HEK293T (cell line): ENCODE data around the gene LGI1.

Experiments used
- CTCF ChIA-PET: fragments of 350-600 bp; formaldehyde crosslinking; extraction: SDS; loops from one replicate; lab custom pipeline; 2021; ENCODE audit warnings: antibody characterized with exemption, inconsistent platforms; lab: Yijun Ruan, JAX
- POLR2A ChIA-PET: fragments of 350-600 bp; formaldehyde crosslinking; extraction: SDS; loops from one replicate; lab custom pipeline; 2020; ENCODE audit warnings: antibody characterized with exemption, inconsistent platforms; lab: Yijun Ruan, JAX
- DNase-seq: peaks from one replicate; pipeline ENCODE4 v3.0.0; 2012; ENCODE audit warnings: mixed read lengths; ENCODE audit errors: extremely low spot score
- ARNT ChIP-seq: fragments of 450-650 bp; IDR thresholded peaks from 2 replicates; pipeline ENCODE4 v1.6.1; 2017; ENCODE audit warnings: mild to moderate bottlenecking
- BHLHE40 ChIP-seq: fragments of 450-650 bp; IDR thresholded peaks from 2 replicates; pipeline ENCODE4 v1.6.1; 2016; ENCODE audit warnings: mild to moderate bottlenecking, moderate library complexity, borderline replicate concordance
- CTBP1 ChIP-seq: fragments of 450-650 bp; IDR thresholded peaks from 2 replicates; pipeline ENCODE4 v1.6.1; 2016; ENCODE audit warnings: borderline replicate concordance
- ELF4 ChIP-seq: fragments of 450-650 bp; IDR thresholded peaks from 2 replicates; pipeline ENCODE4 v1.6.1; 2017; ENCODE audit warnings: antibody characterized with exemption
- FOXA1 ChIP-seq: fragments of 450-650 bp; IDR thresholded peaks from 2 replicates; pipeline ENCODE4 v1.6.1; 2016; ENCODE audit warnings: mild to moderate bottlenecking
- FOXK2 ChIP-seq: fragments of 450-650 bp; IDR thresholded peaks from 2 replicates; pipeline ENCODE4 v1.6.1; 2016; ENCODE audit warnings: mild to moderate bottlenecking
- FOXM1 ChIP-seq: fragments of 450-650 bp; IDR thresholded peaks from 2 replicates; pipeline ENCODE4 v1.6.1; 2017; ENCODE audit warnings: mild to moderate bottlenecking, borderline replicate concordance
- HDGF ChIP-seq: fragments of 450-650 bp; IDR thresholded peaks from 2 replicates; pipeline ENCODE4 v1.6.1; 2017; ENCODE audit warnings: antibody characterized with exemption, borderline replicate concordance
- L3MBTL2 ChIP-seq: fragments of 450-650 bp; conservative IDR thresholded peaks from 2 replicates; pipeline ENCODE4 v1.6.1; 2016; ENCODE audit warnings: mild to moderate bottlenecking
- LEF1 ChIP-seq: fragments of 450-650 bp; IDR thresholded peaks from 2 replicates; pipeline ENCODE4 v1.6.1; 2017; ENCODE audit warnings: mild to moderate bottlenecking, borderline replicate concordance
- NFRKB ChIP-seq: fragments of 450-650 bp; IDR thresholded peaks from 2 replicates; pipeline ENCODE4 v1.6.1; 2016; ENCODE audit warnings: mild to moderate bottlenecking, moderate library complexity
- PKNOX1 ChIP-seq: fragments of 450-650 bp; IDR thresholded peaks from 2 replicates; pipeline ENCODE4 v1.6.1; 2016
- SP1 ChIP-seq: fragments of 450-650 bp; IDR thresholded peaks from 2 replicates; pipeline ENCODE4 v1.6.1; 2017
- SUZ12 ChIP-seq: fragments of 450-650 bp; IDR thresholded peaks from 2 replicates; pipeline ENCODE4 v1.6.1; 2016; ENCODE audit warnings: mild to moderate bottlenecking
- TARDBP ChIP-seq: fragments of 450-650 bp; IDR thresholded peaks from 2 replicates; pipeline ENCODE4 v1.6.1; 2016
- ZNF384 ChIP-seq: fragments of 450-650 bp; IDR thresholded peaks from 2 replicates; pipeline ENCODE4 v1.6.1; 2016

Gene LGI1

GRCh38 chr10:93815304-93816096 lies 57.8 kb downstream of the LGI1 start:
- CTCF ChIA-PET = interaction anchor here (0.6 to 4.4 kb wide), 23 partner anchors 8 to 1498 kb away, joined by 3 to 97 read pairs (median 3); partner anchors contain the start of genes FRA10AC1 and LGI1

DNA sequence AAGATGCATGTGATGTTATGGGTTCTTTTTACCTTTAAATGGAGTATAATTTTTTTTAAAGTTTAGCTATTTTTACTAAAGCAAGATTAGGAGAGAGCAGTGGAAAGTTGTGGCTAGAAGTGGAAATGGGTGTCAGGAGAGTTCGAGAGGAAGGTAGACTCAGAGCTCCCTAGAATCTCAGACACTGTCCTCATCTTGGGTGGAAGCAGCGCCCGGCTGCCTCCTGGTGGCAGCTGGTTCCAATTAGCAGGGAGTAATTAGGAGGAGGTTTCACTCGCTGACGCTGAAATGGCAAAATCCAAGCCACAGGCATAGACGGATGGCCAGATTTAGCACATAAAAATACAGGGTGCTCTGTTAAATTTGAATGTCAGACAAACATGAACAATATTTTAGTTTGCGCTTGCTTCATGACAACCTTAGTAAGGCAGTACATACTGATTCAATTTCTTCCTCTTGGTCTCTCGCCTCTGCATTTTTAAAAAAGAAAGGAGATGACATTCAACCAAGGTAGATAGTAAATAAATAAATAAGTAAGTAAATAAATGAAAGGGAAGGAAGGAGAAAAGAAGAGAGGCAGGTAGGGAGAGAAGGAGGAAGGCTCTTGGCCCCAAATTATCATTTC lies 58.5 kb downstream of the LGI1 start:
- CTCF ChIA-PET = interaction anchor here (0.6 to 4.4 kb wide), 18 partner anchors 8 to 495 kb away, joined by 3 to 97 read pairs (median 4); partner anchors contain the start of genes FRA10AC1 and LGI1
- no peak for TF ChIP-seq ZNF384
- no peak for TF ChIP-seq LEF1
- no peak for TF ChIP-seq SUZ12
- TF ChIP-seq CTBP1 = no peak
- TF ChIP-seq FOXK2 = no peak
- peak; percentile 72 for DNase-seq

More at GRCh38 chr10:93815304-93816096, 57.8 kb downstream of the LGI1 start:
- DNase-seq = no peak
- POLR2A ChIA-PET = interaction anchor here (1.2 to 2.0 kb wide), 3 partner anchors 70 to 113 kb away, joined by 4 to 14 read pairs (median 10); partner anchors contain the start of gene FRA10AC1
- no peak for TF ChIP-seq SP1
- no peak for TF ChIP-seq ARNT
- no peak for TF ChIP-seq PKNOX1
- no peak for TF ChIP-seq TARDBP
- no peak for TF ChIP-seq ELF4
- no peak for TF ChIP-seq FOXK2
- no peak for TF ChIP-seq SUZ12
- no peak for TF ChIP-seq HDGF
- TF ChIP-seq ZNF384 = no peak
- no peak for TF ChIP-seq L3MBTL2
- no peak for TF ChIP-seq FOXM1
- TF ChIP-seq CTBP1 = no peak
- TF ChIP-seq LEF1 = no peak
- TF ChIP-seq BHLHE40 = no peak
- TF ChIP-seq NFRKB = no peak
- no peak for TF ChIP-seq FOXA1

DNA sequence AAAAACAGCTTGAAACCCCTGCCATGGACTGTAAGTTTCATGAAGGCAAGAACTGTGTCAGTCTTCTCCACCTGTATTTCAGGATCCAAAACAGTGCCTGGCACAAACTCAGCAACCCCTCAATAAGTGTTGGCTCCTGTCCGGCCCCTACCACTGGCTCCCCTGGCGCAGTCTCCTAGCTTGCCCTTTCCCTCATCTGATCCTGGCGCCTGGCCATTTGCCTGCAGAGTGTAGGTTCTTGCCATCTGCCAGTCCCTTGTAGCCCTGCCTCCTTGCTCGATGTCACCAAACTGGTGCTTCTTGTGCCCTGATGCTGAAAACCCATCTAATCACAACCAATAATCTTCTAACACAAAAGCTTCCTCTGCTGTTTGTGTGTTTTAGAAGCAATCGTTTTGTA lies 60.4 kb downstream of the LGI1 start:
- TF ChIP-seq ELF4 (no peak), L3MBTL2 (no peak), NFRKB (no peak), FOXK2 (no peak), HDGF (no peak), TARDBP (no peak), ZNF384 (no peak), SP1 (no peak), FOXM1 (no peak), CTBP1 (no peak), PKNOX1 (no peak), SUZ12 (no peak), BHLHE40 (no peak), ARNT (no peak), FOXA1 (no peak), LEF1 (no peak)
- POLR2A ChIA-PET = interaction anchor here (0.9 kb wide), 1 partner anchor 115 kb away, joined by 4 read pairs; the partner anchor contains the start of gene FRA10AC1
- CTCF ChIA-PET = no interaction called here

More for the DNA sequence above, 58.5 kb downstream of the LGI1 start:
- POLR2A ChIA-PET = interaction anchor here (1.2 to 2.0 kb wide), 2 partner anchors 71 to 114 kb away, joined by 10 to 14 read pairs; partner anchors contain the start of gene FRA10AC1

GRCh38 chr10:93819520-93819919 lies 61.8 kb downstream of the LGI1 start:
- no peak for TF ChIP-seq TARDBP
- no peak for TF ChIP-seq LEF1
- TF ChIP-seq NFRKB = no peak
- no peak for TF ChIP-seq SP1
- no peak for TF ChIP-seq HDGF
- no peak for TF ChIP-seq BHLHE40
- no peak for TF ChIP-seq FOXK2
- no peak for TF ChIP-seq SUZ12
- no peak for TF ChIP-seq ELF4
- TF ChIP-seq FOXA1 = no peak
- TF ChIP-seq L3MBTL2 = no peak
- no peak for TF ChIP-seq CTBP1
- no peak for TF ChIP-seq FOXM1
- TF ChIP-seq PKNOX1 = no peak
- no peak for TF ChIP-seq ARNT
- no peak for TF ChIP-seq ZNF384
- CTCF ChIA-PET = no interaction called here

More for the DNA sequence above, 60.4 kb downstream of the LGI1 start:
- no peak for DNase-seq

GRCh38 chr10:93820434-93820833 lies 62.7 kb downstream of the LGI1 start:
- TF ChIP-seq PKNOX1 (no peak), SUZ12 (no peak)
- ChIA-PET POLR2A (no interaction called here), CTCF (interaction anchor here (1.2 to 2.0 kb wide), 2 partner anchors 39 to 500 kb away, joined by 3 to 8 read pairs; no protein-coding TSS in a partner anchor)
- no peak for DNase-seq

More at GRCh38 chr10:93819520-93819919, 61.8 kb downstream of the LGI1 start:
- POLR2A ChIA-PET = no interaction called here
- DNase-seq = no peak
